Measurements from ENCODE around the gene ZNF532. TPM values are rescaled to one million over a fixed set of nuclear protein-coding genes. Genes with fewer than 3 reads are reported as not detected.

ZNF532 gene
- total and polyA plus RNA-seq, 2 donors (not counting 3 experiments of a cell fraction or from before 2014, with no cell fraction given), result 42.3 to 70.1 TPM

- H3K79me2 ChIP-seq (ENCODE audit: control insufficient read depth, insufficient read depth, low read length), result peaks cover 8% of the 10 kb centered on the region
- no peaks in the 10 kb centered on the region for H4K20me1 ChIP-seq (replicated peaks; ENCODE audit: control insufficient read depth, extremely low read depth, insufficient read depth, low read length)
- ChIA-PET POLR2A (no interaction called here), CTCF (no interaction called here)
- dilution Hi-C loops (cut with MboI; ENCODE audit: extremely low pct_ligation_motif_present, low sequenced_read_pairs), result no loop called here
- no peaks in the 10 kb centered on the region for H3K9me3 ChIP-seq (replicated peaks; ENCODE audit: control insufficient read depth, insufficient read depth, low read length)
- FAIRE-seq (no peak), DNase-seq (ENCODE audit: low read depth, low spot score) (no peak)
- H3K9ac ChIP-seq (replicated peaks; ENCODE audit: extremely low read depth, insufficient read depth, low read length), result no peak overlapping the region
- no peak for TF ChIP-seq MYC (IDR thresholded peaks at IDR 0.05; ENCODE audit: low read depth, low read length)
- TF ChIP-seq EZH2 (IDR thresholded peaks at IDR 0.05; ENCODE audit: borderline replicate concordance, low read depth, low read length, severe bottlenecking), result no peak
- TF ChIP-seq FOS (IDR thresholded peaks at IDR 0.05; ENCODE audit: borderline replicate concordance, insufficient read depth, low read length), result no peak
- TF ChIP-seq POLR2AphosphoS5 (IDR thresholded peaks at IDR 0.05; ENCODE audit: insufficient read depth, low read depth, low read length), result no peak
- no peak for TF ChIP-seq MAX (IDR thresholded peaks at IDR 0.05; ENCODE audit: insufficient read depth, insufficient read length)
- no peak for TF ChIP-seq GATA2 (IDR thresholded peaks at IDR 0.05; ENCODE audit: insufficient read depth, insufficient read length, low read depth, low read length)
- no peak for TF ChIP-seq POLR2A (IDR thresholded peaks at IDR 0.05; ENCODE audit: low read depth, low read length)
- no peak for TF ChIP-seq JUN (IDR thresholded peaks at IDR 0.05; ENCODE audit: borderline replicate concordance, insufficient read depth, insufficient read length, low read depth)
- no peak for TF ChIP-seq CTCF (IDR thresholded peaks at IDR 0.05; ENCODE audit: extremely low read depth in 1 of 2, insufficient read depth in 1 of 2, low read depth in 1 of 2, low read length in 2 of 2)
- H3K4me1 ChIP-seq (ENCODE audit: control insufficient read depth, extremely low read depth, insufficient read depth, low read length), result peaks cover 29% of the 10 kb centered on the region
- no peaks in the 10 kb centered on the region for H3K36me3 ChIP-seq (ENCODE audit: control insufficient read depth in 2 of 2, extremely low read depth in 1 of 2, insufficient read depth in 2 of 2, low read length in 2 of 2)
- no peak overlapping the region for H2AFZ ChIP-seq (ENCODE audit: low read depth, low read length)
- H3K27ac ChIP-seq (ENCODE audit: insufficient read depth, low read depth, low read length), result no peak overlapping the region
- no TSS peak for BruUV-seq (replicated peaks)
- H3K27me3 ChIP-seq (ENCODE audit: control insufficient read depth in 2 of 2, insufficient read depth in 2 of 2, low read length in 2 of 2), result no peaks in the 10 kb centered on the region
- no peaks in the 10 kb centered on the region for H3K9me1 ChIP-seq (replicated peaks; ENCODE audit: control insufficient read depth, extremely low read depth, insufficient read depth, low read length)
- no peak overlapping the region for H3K4me3 ChIP-seq (replicated peaks in 1 of 3; ENCODE audit: insufficient read depth in 1 of 3, low read depth in 1 of 3, low read length in 3 of 3)
- no peak overlapping the region for H3K4me2 ChIP-seq (ENCODE audit: insufficient read depth, low read length)
- intact Hi-C loops (cut with micrococcal nuclease), result no loop called here
Observed at GRCh38 chr18:58861353-58861752, 3.3 kb upstream of the ZNF532 start.
